ENCODE measurements around the gene COL1A2.

Gene COL1A2

DNA sequence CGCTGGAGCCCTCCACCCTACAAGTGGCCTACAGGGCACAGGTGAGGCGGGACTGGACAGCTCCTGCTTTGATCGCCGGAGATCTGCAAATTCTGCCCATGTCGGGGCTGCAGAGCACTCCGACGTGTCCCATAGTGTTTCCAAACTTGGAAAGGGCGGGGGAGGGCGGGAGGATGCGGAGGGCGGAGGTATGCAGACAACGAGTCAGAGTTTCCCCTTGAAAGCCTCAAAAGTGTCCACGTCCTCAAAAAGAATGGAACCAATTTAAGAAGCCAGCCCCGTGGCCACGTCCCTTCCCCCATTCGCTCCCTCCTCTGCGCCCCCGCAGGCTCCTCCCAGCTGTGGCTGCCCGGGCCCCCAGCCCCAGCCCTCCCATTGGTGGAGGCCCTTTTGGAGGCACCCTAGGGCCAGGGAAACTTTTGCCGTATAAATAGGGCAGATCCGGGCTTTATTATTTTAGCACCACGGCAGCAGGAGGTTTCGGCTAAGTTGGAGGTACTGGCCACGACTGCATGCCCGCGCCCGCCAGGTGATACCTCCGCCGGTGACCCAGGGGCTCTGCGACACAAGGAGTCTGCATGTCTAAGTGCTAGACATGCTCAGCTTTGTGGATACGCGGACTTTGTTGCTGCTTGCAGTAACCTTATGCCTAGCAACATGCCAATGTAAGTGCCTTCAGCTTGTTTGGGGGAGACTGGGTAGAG is at the start of gene COL1A2:
TSS of gene COL1A2 (plus strand) at position 459 of the 704 bp plus-strand sequence. CDS start at position 596, 137 bp downstream.
- no peak for DNase-seq

DNA sequence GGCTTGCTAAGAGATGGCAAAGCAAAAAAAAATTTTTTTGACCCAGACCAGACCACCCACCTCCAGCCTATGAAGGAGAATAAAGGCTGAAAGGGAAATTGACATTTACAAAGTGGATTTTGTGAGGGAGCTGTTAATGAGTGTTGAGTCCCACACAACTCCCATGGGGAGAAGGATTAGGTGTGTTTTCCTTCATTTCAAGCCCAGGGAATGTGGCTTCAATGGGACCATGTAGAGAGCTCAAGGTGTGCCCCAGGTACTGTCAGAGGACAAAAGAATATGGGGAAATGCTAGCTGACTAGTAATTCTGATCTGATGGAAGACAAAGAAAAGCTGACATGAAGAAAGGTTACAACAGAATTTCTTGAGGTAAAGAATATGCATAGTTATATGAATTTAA is 48.8 kb upstream of the COL1A2 start:
- no peak for DNase-seq

DNA sequence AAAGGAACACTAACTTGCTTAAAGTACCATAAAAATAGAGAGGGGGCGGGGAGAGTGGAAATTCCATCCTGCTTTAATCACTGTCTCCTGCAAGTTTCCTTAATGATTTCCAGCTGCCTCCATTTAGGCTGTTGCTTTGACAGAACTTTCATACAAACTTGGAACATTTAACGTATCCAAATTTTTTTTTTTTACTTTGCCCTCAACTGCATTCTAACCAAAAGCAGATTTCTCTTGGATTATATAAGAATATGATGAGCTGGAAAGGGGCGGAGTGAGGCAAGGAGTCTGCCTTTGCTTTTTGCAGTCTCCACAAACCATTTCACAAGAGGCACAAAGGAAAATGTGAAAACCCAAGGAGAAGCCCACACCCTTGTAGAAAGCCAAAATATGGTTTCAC is 46.6 kb upstream of the COL1A2 start:
- DNase-seq, result no peak

DNA sequence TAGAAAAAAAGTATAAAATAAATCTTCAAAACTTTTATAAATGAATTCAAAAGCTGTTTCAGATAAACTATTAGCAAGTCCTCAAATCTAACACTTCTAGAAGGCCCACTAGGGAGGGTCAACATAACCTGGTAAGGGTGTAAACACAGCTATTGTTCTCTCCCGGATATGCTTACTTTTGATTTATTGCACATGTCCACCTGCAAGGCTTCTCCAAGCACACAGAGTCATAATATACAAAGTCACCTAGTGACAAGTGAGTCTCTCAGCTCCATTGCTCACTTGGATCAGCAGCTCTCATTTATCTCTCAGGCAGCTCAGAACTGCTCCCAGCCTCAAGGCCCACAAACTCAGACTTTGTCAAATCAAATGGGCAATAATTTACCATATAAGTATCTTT is 44.0 kb upstream of the COL1A2 start:
- no peak for DNase-seq

DNA sequence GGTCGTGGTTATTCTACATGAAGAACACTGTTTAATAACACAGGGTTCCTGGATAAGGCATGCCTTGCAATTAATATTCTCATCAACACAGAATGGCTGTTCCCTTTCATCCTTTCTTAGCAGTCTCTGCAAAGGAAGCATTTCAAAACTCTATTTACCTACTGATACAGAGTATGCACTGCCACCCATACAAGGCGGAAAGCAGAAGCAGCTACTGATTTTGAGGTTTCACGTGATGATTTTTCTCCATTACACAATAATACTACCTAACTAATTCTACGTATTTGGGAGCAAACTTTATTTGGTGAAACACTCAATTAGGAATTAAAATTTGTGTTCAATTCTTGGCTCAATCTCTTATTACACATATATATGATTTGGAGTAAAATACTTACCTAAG is 43.0 kb upstream of the COL1A2 start:
- no peak for DNase-seq

DNA sequence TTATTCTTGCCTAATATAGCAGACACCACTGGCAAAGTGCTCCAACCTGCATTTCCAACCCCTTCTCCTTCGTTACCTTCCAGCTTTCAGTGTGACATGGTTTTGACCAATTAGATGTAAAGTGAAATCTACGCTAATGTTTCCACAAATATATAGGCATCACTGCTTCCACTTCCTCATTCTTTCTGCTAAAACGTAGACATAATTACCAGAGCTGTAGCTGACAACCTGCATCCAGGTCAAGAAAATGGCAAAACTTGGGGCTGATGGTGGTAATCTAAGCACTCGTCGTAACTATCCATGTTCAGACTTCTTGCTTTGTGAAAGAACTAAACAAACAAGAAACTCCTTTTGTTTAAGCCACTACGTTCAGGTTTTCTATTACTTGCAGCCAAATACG is 41.8 kb upstream of the COL1A2 start:
- DNase-seq, result no peak

DNA sequence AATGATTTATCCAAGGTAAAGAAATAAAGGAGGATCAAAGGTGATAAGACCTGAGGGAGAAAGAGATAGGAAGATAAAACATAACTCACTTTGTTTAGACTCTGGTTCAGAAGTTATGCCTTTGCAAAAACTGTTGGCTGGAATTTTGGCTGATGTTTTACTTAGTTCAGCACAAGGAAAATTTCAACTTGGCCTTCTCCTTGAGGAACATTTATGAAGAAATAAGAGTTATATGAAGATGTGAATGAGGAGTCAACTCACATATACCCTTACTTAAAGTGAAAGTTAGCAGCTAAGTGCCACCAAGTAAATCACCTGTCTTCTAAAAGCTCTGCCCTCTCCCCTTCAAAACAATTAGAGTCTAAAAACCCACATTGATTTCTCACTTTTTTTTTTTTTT is 39.7 kb upstream of the COL1A2 start:
- no peak for DNase-seq

DNA sequence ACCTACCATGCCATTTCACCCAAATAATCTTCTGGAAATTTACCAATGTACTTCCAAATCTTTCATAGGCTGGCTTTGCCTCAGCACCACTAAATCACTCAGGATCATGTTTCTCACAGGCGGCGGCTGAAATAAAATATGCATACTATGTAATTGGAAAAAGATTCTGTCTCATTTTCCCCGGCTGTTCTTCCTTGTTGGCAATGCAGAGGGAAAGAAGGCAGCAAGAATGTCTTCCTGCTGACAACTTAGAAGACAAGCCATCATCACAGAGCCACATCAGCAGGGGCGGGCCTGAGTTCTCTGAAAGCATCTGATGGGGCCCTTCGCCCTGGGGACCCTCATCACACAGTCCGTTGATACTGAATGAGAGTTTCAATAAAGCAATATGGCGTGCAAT is 39.2 kb upstream of the COL1A2 start:
- no peak for DNase-seq

DNA sequence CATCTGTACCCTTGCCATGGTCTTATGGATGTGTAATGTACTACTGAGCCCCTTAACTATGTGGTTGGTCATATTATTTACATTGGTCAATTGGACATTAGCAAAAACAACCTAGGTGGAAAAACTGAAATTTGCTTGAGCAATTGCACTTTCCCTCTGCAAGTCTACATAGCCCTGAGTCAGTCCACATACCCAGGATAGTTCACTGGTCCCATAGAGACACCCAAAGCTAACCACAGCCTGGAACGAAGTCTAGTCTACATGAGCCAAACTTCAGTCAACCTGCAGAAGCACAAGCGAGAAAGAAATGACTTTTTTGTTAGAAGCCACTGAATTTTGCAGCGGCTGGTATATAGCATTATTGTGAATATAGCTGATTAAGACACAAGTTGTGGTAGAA is 37.6 kb upstream of the COL1A2 start:
- DNase-seq, result no peak

DNA sequence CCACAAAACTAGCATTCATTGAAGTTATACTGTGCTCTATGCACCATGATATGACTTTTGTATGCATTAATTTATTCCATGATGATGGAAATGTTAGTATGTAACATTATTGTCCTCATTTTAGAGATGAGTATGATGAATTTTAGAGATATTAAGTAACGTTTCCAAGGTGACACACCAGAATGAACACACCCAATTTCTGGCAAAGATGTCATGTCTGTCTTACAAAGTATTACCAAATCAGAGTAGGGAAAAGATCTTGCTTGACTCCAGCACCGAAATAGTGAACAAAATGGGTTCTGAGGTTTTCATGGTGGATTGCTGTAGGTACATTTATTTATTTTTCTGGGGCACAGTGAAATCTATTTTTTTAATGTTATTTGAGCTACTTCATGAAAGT is 33.8 kb upstream of the COL1A2 start:
- no peak for DNase-seq

DNA sequence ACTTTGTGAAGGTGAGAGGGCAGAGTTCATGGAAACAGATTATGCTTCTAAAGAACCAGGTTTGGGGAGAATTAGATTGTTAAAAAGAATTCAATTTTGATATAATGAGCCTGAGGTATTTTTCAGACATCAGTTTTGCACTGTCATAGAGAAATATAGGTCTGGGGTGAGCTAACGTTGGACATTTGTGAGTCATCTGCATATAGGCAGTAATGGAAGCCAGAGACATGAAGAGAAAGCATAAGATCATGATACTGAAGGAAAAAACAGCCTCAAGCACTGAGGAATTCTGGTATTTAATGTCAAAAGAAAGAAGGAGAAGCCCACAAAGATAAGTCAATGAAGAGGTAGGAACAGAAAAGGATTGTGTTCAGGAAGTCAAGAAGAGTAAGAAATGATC is 32.4 kb upstream of the COL1A2 start:
- DNase-seq, result no peak

DNA sequence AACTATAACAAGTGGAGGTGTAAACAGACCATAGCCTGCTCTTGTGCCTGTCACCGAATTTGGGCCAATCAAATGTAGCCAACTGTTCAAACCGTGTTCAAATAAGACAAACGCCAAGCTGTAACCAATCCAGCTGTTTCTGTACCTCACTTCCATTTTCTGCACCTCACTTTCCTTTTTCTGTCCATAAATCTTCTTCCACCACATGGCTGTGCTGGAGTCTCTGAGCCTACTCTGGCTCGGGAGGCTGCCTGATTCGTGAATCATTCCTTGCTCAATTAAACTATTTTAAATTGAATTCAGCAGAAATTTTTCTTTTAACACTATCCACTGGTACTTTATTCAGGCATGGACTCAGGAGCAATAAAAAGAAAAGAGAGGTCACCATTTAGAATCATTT is 29.9 kb upstream of the COL1A2 start:
- no peak for DNase-seq

DNA sequence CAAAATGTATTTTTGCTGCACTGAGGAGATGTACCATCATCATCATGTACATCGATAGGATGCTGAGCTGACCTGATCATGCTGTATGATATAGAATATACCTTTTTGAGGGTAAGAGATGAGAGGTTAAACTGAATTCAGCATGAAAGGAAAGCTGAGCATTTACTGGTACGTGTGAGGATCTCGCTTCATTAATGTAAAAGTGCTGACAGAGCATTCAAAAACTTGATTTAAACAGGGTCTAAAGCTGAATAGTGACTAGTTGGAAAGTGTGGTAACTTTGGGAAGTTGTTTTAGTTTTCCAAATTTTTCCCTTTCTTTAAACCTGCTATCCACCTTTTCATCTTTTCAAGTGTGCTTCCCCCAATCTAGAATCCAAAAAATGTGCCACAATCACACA is 28.5 kb upstream of the COL1A2 start:
- no peak for DNase-seq

DNA sequence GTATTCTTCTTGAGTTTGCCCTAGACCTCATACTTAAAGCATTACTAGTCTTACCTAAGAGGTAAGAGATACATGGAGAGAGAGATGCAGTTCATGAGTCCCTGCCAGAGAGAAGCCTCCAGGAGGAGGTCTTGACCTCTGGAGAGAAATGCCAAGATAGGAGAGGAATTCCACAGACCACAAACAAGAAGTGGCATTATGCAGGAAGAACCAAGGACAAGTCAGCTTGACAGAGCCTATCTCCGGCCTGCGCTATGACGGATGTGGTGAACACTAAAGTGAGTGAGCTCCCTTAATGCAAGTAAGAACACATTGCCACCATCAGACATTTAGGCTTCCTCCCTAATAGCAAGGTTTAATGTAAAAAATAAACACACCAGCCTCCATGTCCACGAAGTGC is 27.9 kb upstream of the COL1A2 start:
- no peak for DNase-seq

DNA sequence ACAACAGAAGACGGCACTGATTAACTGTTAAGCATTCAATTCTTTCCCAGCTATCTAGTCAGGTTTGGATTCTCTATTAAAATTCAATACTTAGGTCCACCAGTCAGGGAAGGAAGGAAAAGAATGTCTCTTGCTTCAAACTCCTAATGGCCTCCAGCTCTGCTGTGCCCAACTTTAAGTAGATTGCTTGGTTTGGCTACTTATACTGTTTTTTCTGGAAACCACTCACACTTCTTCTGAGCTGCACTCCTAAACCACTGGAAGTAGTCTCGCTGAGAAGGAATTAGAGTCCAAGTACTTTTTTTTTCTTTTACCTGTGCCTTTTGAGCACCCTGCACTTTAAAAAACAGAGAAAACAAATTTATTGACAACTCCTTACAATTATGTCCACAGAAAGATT is 26.7 kb upstream of the COL1A2 start:
- no peak for DNase-seq

DNA sequence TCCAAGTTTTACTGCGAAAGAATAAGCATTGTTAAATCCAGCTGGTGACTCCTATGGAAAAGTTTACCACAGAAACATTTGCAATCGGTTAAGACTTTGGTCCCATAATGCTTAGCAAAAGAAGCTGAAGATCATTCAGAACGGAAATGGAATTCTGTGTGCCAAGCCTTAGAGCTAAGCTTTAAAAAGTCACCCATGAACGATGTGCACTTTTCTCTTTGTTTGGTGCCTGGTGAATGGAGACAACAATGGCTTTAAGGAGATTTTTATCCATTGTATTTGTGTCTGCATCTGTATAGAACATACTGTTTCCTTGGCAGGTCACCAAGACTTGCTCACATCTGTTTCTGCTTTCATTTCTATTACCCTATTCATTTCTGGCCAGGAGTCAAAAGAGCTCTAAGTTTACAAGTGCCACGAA is 26.3 kb upstream of the COL1A2 start:
- no peak for DNase-seq

DNA sequence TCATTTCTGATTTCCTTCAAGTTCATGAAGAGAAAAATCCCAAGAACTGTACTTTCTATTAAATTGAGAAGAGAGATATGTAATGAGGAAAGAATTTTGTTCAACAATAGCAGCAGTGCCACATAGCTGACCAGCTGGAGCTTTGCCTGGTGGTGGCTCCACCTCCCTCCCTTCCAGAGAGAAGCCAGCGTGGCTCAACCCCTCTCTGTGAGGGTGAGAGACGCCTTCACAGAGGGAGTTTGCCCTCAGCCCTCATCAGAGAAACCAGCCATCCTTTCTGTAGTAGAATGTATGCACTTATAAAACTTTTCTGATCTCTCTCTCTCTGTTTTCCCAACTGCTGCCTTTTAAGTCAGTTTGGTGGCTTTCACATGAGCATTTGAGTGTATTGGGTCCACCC is 20.5 kb upstream of the COL1A2 start:
- no peak for DNase-seq

DNA sequence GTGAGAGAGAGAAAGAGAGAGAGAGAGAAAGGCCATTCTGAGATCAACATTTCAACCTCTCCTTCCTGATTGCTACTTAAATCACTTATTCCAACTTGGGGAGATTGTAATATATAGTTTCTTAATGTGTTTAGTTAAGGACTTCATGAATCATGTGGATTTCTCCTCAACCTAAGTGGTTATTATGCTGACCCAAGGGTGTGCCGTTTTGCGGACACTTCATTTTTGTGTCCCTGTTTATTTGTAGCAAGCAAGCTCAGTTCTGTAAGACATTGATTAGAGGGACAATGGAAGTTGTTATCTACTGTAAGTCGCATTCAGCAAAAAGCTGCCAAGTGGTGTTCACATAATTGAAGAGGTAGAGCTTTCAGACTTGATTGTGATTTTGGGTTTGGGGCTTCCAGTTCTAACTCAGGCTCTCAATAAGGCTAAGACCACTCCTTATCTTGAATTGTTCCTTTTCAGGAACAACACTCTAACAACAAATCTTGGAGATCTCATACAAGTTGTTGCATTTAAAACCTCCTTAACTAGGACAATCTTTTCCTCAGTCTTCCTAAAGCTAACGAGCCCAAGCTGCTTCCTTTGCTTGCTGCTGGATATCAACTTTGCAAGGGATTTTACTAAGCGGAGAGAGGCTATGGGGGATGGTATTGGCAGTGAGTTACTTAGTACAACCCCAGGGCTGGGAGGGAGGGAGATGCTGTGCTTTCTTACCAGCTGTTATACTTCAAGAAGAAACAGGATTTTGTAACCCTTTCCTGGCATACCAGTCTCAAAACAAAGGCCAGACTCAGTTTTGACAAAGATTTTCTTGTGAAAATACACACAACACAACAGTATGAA is 19.8 kb upstream of the COL1A2 start:
- no peak for DNase-seq

DNA sequence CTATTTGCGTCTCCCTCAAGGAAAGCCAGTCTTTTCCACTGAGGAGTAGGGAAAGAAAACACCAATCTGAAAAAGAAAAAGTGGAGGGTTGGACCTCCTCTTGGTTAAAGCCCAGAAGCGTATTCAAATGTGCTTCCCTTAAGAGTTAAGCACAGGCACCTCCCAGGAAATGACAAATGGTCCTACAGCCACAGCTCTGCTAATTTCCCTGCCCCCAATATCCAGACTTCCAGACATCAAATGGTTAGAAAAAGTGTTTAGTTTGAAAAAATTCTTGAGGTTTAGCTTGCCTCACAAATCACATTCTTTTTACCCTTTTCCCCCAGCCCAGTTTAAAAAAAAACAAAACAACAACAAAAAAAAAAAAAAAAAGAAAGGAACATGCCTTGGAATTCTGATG is 19.0 kb upstream of the COL1A2 start:
- no peak for DNase-seq

DNA sequence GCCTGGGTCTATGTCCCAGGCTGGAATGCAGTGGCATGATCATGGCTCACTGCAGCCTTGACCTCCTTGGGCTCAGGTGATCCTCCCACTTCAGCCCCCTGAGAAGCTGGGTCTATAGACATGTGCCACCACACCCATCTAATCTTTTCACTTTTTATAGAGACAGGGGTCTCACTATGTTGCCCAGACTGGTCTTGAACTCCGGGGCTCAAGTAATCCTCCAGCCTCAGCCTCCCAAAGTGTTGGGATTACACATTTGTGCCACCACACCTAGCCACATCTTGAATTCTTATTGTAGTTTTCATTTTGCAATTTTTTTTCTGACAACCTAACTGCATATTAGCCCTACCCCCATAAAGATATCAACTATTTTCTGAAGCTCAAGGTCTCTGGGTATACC is 18.4 kb upstream of the COL1A2 start:
- no peak for DNase-seq

DNA sequence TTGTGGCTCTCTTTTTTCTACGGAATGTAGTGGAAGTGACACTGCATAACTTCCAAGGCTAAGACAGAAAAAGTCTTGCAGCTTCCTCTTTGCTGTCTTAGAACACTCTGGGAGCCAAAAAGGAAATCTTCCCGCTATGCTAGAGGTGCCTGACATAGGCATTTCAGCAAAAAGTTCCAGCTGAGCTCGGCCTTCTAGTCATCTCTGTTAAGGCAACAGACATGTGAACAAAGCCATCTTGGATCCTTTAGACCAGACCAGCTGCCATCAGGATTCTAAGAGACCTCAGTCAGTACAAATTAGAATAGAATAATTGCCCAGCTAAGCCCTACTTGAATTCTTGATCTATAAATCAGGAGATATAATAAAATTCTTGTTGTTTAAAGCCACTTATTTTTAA is 16.3 kb upstream of the COL1A2 start:
- DNase-seq, result no peak

DNA sequence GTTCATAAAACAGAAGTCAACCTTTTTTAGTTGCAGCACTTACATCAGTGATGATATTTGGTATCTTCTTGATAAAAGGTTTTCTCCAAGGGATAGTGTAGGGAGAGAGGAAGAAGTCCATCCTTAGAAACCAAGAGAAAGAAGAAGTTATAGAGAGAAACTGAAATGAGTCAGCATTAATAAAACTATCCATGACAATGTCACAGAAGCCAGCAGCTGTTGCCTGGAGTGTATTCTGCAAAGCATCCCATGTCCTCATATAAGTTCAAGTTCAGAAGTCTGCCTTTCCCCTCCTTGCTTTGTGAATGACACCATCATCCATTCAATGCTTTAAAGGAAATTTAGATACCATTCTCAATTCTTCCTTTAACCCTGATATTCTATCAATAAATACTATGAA is 14.4 kb upstream of the COL1A2 start:
- no peak for DNase-seq

DNA sequence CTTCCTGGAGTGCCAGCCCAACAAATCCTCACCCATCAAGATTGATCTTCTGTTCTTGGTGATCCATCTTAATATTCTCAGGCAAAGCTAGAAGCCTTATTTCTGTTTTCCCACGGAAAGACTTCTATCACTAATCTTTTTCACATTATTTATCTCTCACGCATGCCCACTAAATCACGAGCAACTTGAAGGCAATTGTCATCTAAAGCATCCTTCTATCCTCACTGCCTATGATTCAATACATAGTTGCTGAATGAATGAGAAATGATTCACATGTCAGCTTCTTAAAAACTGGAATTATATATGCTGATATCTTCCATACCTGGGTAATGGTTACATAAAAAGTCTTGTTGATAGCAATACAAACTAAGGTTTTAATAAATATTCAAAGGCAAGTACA is 12.6 kb upstream of the COL1A2 start:
- no peak for DNase-seq

DNA sequence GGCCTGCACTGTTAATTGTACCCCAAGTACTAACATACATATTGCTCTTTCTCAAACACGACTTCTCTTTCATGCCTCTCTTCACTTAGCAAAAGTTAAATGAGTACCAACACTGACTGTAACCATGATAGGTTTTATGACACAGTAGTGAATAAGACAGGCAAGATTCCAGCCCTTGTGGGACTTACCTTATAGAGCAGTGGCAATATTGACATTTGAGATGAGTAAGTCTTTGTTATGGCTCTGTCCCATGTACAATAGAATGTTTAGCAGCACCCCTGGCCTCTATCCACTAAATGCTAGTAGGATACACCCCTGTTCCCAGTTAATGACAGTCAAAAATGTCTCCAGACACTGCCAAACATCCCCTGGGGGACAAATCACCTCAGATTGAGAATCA is 11.9 kb upstream of the COL1A2 start:
- no peak for DNase-seq

DNA sequence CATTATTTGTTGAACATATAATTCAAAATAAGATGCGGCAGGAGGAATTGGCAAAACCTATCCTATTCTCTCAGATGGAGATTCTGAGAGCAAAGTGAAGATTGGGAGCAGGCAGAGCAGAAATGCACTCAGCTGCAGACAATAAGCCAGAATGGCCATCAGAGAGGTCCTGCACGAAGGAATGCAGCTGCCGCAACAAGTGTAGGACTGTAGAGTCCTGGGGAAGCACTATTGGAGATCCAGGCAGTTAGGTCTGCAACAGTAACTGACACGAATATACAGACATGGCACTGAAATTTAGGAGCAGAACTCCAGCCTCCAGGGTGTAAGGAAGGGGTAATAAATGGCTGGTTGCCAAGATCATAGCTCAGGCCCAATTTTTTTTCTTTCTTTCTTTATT is 10.4 kb upstream of the COL1A2 start:
- no peak for DNase-seq

All from hippocampal formation (tissue), 2 donors.